ENCODE results near the gene PLXNA4. TPM values are rescaled to one million over a fixed set of nuclear protein-coding genes. Genes with fewer than 3 reads are reported as not detected.

Gene PLXNA4
- total RNA-seq, 2 donors from 2014 or later, result 24.0 to 42.7 TPM

GRCh38 chr7:132450696-132451095 lies 125.6 kb downstream of the PLXNA4 start:
- Mint-ChIP-seq H3K4me1 (peaks cover 3% of the 10 kb centered on the region), H3K36me3 (ENCODE audit: low read depth) (peaks cover 10% of the 10 kb centered on the region), H3K4me3 (no peak overlapping the region), H3K27me3 (ENCODE audit: insufficient read depth) (no peaks in the 10 kb centered on the region), H3K27ac (no peak overlapping the region), H3K9me3 (no peaks in the 10 kb centered on the region)
- Histone ChIP-seq H3K27ac (ENCODE audit: low read depth, low read length) (no peak overlapping the region), H3K36me3 (ENCODE audit: control insufficient read depth, insufficient read depth, low read length) (peaks cover 3% of the 10 kb centered on the region), H3K9me3 (ENCODE audit: control insufficient read depth, low read length) (no peaks in the 10 kb centered on the region), H3K4me1 (ENCODE audit: control insufficient read depth, insufficient read depth, low read length) (no peaks in the 10 kb centered on the region), H3K4me3 (ENCODE audit: low read length) (no peak overlapping the region), H3K9ac (ENCODE audit: extremely low read depth, low read length, poor library complexity, severe bottlenecking) (no peak overlapping the region), H3K27me3 (ENCODE audit: control insufficient read depth, insufficient read depth, low read length, poor library complexity, severe bottlenecking) (no peaks in the 10 kb centered on the region)
- TF ChIP-seq CTCF (conservative IDR thresholded peaks at IDR 0.05), result no peak
- DNase-seq, result no peak
- WGBS, 2 experiments (ENCODE audit: insufficient coverage in 1 of 2, insufficient read length in 1 of 2), result 83 to 89% methylated on average over 1 of the region's 1 CpG

- H3K4me3 ChIP-seq (ENCODE audit: low read length), result no peak overlapping the region
- no peak overlapping the region for H3K9ac ChIP-seq (ENCODE audit: extremely low read depth, low read length, poor library complexity, severe bottlenecking)
- Mint-ChIP-seq H3K36me3 (ENCODE audit: low read depth) (peaks cover 7% of the 10 kb centered on the region), H3K4me1 (peaks cover 3% of the 10 kb centered on the region), H3K27me3 (ENCODE audit: insufficient read depth) (no peaks in the 10 kb centered on the region), H3K4me3 (no peak overlapping the region), H3K27ac (no peak overlapping the region), H3K9me3 (no peaks in the 10 kb centered on the region)
- no peaks in the 10 kb centered on the region for H3K9me3 ChIP-seq (ENCODE audit: control insufficient read depth, low read length)
- TF ChIP-seq CTCF (conservative IDR thresholded peaks at IDR 0.05), result no peak
- 98 to 100% methylated on average over 2 to 4 of the region's 4 CpGs for WGBS, 2 experiments (ENCODE audit: insufficient coverage in 1 of 2, insufficient read length in 1 of 2)
- H3K27ac ChIP-seq (ENCODE audit: low read depth, low read length), result no peak overlapping the region
- DNase-seq, result no peak
- no peaks in the 10 kb centered on the region for H3K27me3 ChIP-seq (ENCODE audit: control insufficient read depth, insufficient read depth, low read length, poor library complexity, severe bottlenecking)
- H3K4me1 ChIP-seq (ENCODE audit: control insufficient read depth, insufficient read depth, low read length), result no peaks in the 10 kb centered on the region
- H3K36me3 ChIP-seq (ENCODE audit: control insufficient read depth, insufficient read depth, low read length), result peaks cover 3% of the 10 kb centered on the region
Observed at GRCh38 chr7:132450188-132450587, 126.1 kb downstream of the PLXNA4 start.

- Histone ChIP-seq H3K9ac (ENCODE audit: extremely low read depth, low read length, poor library complexity, severe bottlenecking) (no peak overlapping the region), H3K27me3 (ENCODE audit: control insufficient read depth, insufficient read depth, low read length, poor library complexity, severe bottlenecking) (no peaks in the 10 kb centered on the region), H3K4me1 (ENCODE audit: control insufficient read depth, insufficient read depth, low read length) (peaks cover 6% of the 10 kb centered on the region), H3K36me3 (ENCODE audit: control insufficient read depth, insufficient read depth, low read length) (no peaks in the 10 kb centered on the region), H3K9me3 (ENCODE audit: control insufficient read depth, low read length) (no peaks in the 10 kb centered on the region), H3K27ac (ENCODE audit: low read depth, low read length) (no peak overlapping the region), H3K4me3 (ENCODE audit: low read length) (no peak overlapping the region)
- Mint-ChIP-seq H3K4me3 (no peak overlapping the region), H3K4me1 (peaks cover 14% of the 10 kb centered on the region), H3K36me3 (ENCODE audit: low read depth) (peaks cover 2% of the 10 kb centered on the region), H3K27me3 (ENCODE audit: insufficient read depth) (no peaks in the 10 kb centered on the region), H3K9me3 (no peaks in the 10 kb centered on the region), H3K27ac (no peak overlapping the region)
- no peak for DNase-seq
- peak; percentile 16 for TF ChIP-seq CTCF (conservative IDR thresholded peaks at IDR 0.05)
- WGBS, 2 experiments (ENCODE audit: insufficient coverage in 1 of 2, insufficient read length in 1 of 2), result 75 to 92% methylated on average over 2 to 8 of the region's 8 CpGs
Observed at GRCh38 chr7:132446666-132447278, 129.5 kb downstream of the PLXNA4 start.

Measured in endodermal cell (in vitro differentiated cells).